Right renal pelvis (tissue), 4 donors: Measurements from ENCODE around the gene DIP2C. TPM values are rescaled to one million over a fixed set of nuclear protein-coding genes. Genes with fewer than 3 reads are reported as not detected.
"Not testable (repeated sequence)": the region's sequence is repeated elsewhere in the genome, so short reads cannot be mapped to it uniquely, and the experiment has no call there.

Experiments used
- DNase-seq, 4 donors: peaks; one replicate each; pipeline ENCODE4 v3.0.0-alpha.2; 2013; ENCODE audit warnings: low read depth in 4 of 4, low spot score in 3 of 4, missing footprints in 1 of 4
- polyA plus RNA-seq, 4 donors: library from polyadenylated mRNA; unstranded; fragments of 120-200 nt; gene quantifications; one replicate each; pipeline ENCODE4 v1.2.1, GENCODE V29; 2013; ENCODE audit not compliant: insufficient read length in 4 of 4

The DIP2C gene
- polyA plus RNA-seq, 4 donors, result 19.6 to 22.4 (median 21.1) TPM

DNA sequence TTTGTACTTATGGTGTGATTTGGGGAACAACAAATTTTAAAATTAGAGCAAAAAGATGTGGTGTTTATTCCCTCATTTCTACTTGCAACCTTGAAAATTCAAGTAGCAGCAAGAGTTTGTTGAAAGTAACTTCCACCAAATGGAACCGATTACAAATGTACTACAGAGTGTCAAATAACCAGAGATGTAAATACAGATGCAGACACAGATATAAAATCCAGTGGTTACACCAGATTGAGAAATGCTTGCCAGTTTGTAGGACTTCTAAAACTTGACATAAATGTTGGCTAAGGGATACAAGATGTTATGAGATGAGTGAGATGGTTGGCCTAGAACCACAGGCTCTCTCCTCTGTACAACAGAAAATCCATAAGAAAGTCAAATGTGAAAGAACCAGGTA lies 162.1 kb downstream of the DIP2C start:
- no peak for DNase-seq

- no peak for DNase-seq
Observed at GRCh38 chr10:526651-527312, 162.7 kb downstream of the DIP2C start.

- DNase-seq, result no peak
Observed at GRCh38 chr10:525565-526315, 163.7 kb downstream of the DIP2C start.

DNA sequence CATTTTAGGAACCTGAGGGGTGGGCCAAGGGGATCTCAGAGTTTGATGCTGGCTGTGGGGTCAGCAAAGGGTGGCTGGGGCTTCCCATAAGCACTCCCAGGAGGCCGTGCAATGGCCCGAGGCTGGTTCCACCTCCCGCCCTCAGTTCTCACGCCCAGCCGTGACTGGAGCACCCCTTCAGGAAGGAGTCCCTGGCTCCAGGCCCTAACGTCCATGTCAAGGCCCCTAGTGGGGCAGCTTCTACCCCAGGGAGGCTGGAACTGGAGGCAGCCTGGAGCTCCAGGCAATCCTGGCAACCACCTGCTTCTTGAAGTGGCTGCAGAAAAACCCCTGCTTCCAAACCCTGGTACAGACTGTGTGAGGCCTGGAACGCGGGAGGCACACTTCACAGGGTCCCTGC lies 165.5 kb downstream of the DIP2C start:
- no peak for DNase-seq

- DNase-seq, result no peak
Observed at GRCh38 chr10:522350-522749, 167.1 kb downstream of the DIP2C start.

- DNase-seq, result peak in 1 of 4 donors; percentile 28
Observed at GRCh38 chr10:521261-522250, 167.9 kb downstream of the DIP2C start.

DNA sequence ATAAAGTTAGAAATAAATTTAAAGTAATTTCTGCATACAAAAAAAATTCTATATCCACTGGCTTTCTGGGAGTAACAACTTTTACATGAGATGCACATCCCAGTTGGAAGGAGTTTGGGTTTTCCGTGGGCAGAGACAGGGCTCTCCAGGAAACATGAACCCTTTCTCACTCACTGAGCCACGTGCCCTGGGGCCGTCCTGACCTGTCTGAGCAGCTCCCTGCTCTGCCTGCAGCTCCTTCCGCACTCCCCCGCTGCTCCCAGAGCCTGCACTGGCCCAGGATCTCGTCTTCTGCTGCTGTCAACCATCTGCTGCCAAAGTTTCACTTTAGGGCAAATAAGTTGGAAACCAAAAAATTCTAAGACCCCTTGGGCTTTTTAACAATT lies 169.1 kb downstream of the DIP2C start:
- no peak for DNase-seq

GRCh38 chr10:519716-520401 lies 169.6 kb downstream of the DIP2C start:
- no peak for DNase-seq

GRCh38 chr10:519055-519715 lies 170.3 kb downstream of the DIP2C start:
- no peak for DNase-seq

GRCh38 chr10:517872-518475 lies 171.5 kb downstream of the DIP2C start:
- no peak for DNase-seq

DNA sequence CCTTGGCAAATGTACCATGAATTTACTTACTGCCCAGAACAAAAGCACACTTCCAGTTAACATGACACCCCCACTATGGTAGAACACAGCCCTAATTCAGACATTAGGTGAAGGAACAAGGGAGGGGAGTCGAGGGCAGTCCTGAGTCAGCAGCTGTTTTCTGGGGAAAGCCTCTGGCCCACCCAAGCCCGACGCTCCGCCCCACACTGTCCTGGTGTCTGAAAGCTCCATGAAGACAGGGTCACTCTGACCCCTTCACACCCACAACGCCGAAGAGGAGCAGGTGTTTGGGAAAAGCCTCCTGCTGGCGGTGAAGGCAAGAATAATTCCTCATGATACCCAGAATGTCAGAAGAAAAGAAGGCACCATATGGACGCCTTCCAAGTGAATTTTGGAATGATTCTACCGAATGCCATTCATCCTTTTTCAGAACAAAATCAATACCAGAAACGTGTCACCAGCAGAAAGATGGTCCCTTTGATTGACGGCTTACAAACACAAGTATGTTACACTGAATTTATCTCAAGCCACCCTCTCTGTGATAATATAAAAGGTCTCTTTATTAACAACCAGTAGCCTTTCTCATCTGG lies 172.1 kb downstream of the DIP2C start:
- no peak for DNase-seq

- no peak for DNase-seq
Observed at GRCh38 chr10:516764-517163, 172.7 kb downstream of the DIP2C start.

- DNase-seq, result no peak
Observed at GRCh38 chr10:515674-516073, 173.8 kb downstream of the DIP2C start.

- DNase-seq, result no peak
Observed at GRCh38 chr10:514137-514671, 175.3 kb downstream of the DIP2C start.

DNA sequence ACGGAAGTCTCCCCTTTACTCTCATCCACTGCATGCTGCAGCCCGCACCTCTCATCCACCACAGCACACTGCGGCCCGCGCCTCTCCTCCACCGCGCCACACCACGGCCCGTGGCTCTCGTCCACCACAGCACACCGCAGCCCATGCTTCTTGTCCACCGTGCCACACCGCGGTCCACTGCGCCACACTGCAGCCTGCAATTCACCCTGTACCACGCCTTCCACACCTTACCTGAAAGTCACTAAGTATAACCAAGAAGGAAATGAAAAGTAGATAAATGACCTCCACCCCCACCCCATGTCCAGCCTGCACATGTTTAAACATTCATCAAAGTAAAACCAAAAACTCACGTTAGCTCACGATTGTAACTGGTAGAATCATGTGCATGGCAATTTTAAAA lies 176.1 kb downstream of the DIP2C start:
- no peak for DNase-seq

GRCh38 chr10:512661-513060 lies 176.8 kb downstream of the DIP2C start:
- not testable (repeated sequence) for DNase-seq

DNA sequence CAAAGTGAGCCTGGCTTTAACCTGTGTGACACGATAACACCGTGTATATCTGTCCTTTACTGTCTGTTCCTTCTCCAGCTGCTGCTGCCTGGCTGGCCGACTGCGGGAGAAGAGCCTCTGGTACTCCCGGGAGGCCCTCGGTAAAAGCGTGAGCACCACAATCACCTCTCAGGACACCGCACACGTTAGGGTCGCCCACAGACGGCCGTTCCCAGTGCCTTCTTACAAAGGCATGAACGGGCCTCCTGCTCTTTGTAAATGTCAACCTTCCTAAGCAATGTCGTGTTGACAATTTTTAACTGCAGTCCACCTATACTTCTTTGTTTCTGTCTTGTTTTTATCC lies 177.6 kb downstream of the DIP2C start:
- DNase-seq, result no peak

DNA sequence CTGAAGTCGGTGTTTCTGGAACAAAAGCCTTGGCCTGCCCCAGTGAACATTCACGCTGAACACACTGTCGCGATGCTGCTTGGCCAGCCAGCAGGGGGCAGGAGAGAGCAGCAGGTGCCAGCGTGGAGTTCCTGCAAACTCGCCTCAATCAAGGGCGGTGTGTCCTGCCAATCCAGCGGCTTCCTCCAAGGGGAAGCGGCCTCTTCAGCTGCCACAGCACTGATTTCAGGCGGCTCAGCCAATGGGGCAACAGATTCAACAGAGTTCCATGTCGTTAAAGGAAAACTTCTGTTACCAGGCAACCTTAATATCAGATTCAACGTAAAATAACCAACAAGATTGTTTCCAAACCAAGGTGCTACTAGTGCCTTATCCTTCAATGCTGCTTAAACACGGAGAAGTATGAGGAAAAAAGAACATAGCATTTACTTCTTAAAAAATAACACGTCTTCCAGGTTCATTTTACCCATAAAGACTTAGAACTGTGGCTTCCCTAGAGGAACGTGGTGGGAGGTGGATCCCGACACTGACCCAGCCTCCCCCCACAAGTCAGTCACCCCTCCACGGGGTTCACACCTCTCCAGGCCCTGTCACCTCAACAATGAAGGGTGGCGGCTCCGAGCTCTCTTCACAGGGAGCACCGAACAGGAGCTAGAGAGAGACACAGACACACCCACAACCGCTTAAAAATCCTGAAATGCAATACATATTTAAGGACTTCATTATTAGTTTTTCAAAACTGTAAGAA lies 178.2 kb downstream of the DIP2C start:
- peak; percentile 79 to 85 (median 83) for DNase-seq
